Mesenchymal stem cell (in vitro differentiated cells and primary cell): ENCODE results near the gene HAO2.

Experiments
- DNase-seq: peaks from one replicate; pipeline ENCODE4 v3.0.0-alpha.2; 2013
- H2AFZ ChIP-seq: one replicate; pipeline ENCODE4 v1.6.1; 2013; ENCODE audit warnings: low read depth, mild to moderate bottlenecking, control low read depth, inconsistent platforms, low read length, moderate library complexity
- H2AK5ac ChIP-seq: 2 replicates; pipeline ENCODE4 v1.6.1; 2013; ENCODE audit warnings: low read length, moderate library complexity, mild to moderate bottlenecking, inconsistent platforms; ENCODE audit not compliant: severe bottlenecking
- H2BK120ac ChIP-seq: one replicate; pipeline ENCODE4 v1.6.1; 2013; ENCODE audit warnings: low read depth, mild to moderate bottlenecking, inconsistent platforms, low read length, moderate library complexity
- H2BK12ac ChIP-seq, 2 experiments: one replicate each; pipeline ENCODE4 v1.6.1; 2013; ENCODE audit warnings: inconsistent platforms in 2 of 2, low read length in 2 of 2, mild to moderate bottlenecking in 2 of 2, moderate library complexity in 2 of 2, control low read depth in 1 of 2
- H2BK15ac ChIP-seq: one replicate; pipeline ENCODE4 v1.6.1; 2013; ENCODE audit warnings: mild to moderate bottlenecking, low read depth, inconsistent platforms; ENCODE audit not compliant: poor library complexity, severe bottlenecking
- H2BK5ac ChIP-seq: 2 replicates; pipeline ENCODE4 v1.6.1; 2013; ENCODE audit warnings: low read depth, mild to moderate bottlenecking, low read length, control low read depth, inconsistent platforms; ENCODE audit not compliant: poor library complexity, severe bottlenecking
- H3K14ac ChIP-seq, 2 experiments: one replicate each; pipeline ENCODE4 v1.6.1; 2013; ENCODE audit warnings: inconsistent platforms in 2 of 2, low read length in 2 of 2, control low read depth in 1 of 2, mild to moderate bottlenecking in 1 of 2, moderate library complexity in 1 of 2
- H3K18ac ChIP-seq, 2 experiments: one replicate each; pipeline ENCODE4 v1.6.1; 2013; ENCODE audit warnings: inconsistent platforms in 2 of 2, low read length in 2 of 2, control low read depth in 1 of 2, low read depth in 1 of 2, mild to moderate bottlenecking in 1 of 2
- H3K23ac ChIP-seq, 2 experiments: one replicate each; pipeline ENCODE4 v1.6.1; 2013; ENCODE audit warnings: inconsistent platforms in 2 of 2, low read length in 2 of 2, mild to moderate bottlenecking in 2 of 2, moderate library complexity in 2 of 2, control low read depth in 1 of 2
- H3K27ac ChIP-seq: 2 replicates; pipeline ENCODE4 v1.5.1; 2013; ENCODE audit warnings: mild to moderate bottlenecking, moderate library complexity, low read length, control low read depth, inconsistent platforms; ENCODE audit not compliant: poor library complexity, severe bottlenecking
- H3K27me3 ChIP-seq, 2 experiments: 2 replicates each; pipeline versions ENCODE4 v1.6.1 to v1.7.0; 2013; ENCODE audit warnings: low read length in 2 of 2, mild to moderate bottlenecking in 2 of 2, moderate library complexity in 2 of 2, control low read depth in 1 of 2, inconsistent platforms in 1 of 2; ENCODE audit not compliant: control insufficient read depth in 1 of 2, insufficient read depth in 1 of 2
- H3K36me3 ChIP-seq, 2 experiments: 2 replicates each; pipeline versions ENCODE4 v1.6.1 to v1.7.0; 2013; ENCODE audit warnings: low read length in 2 of 2, control low read depth in 1 of 2, inconsistent platforms in 1 of 2, low read depth in 1 of 2, mild to moderate bottlenecking in 1 of 2; ENCODE audit not compliant: insufficient read depth in 2 of 2, control insufficient read depth in 1 of 2
- H3K4ac ChIP-seq, 2 experiments: one replicate each; pipeline ENCODE4 v1.6.1; 2013; ENCODE audit warnings: inconsistent platforms in 2 of 2, low read length in 2 of 2, mild to moderate bottlenecking in 2 of 2, moderate library complexity in 2 of 2, control low read depth in 1 of 2, low read depth in 1 of 2
- H3K4me1 ChIP-seq: 2 replicates; pipeline ENCODE4 v1.6.1; 2013; ENCODE audit warnings: low read depth, low read length, control low read depth; ENCODE audit not compliant: control insufficient read depth, insufficient read depth
- H3K4me2 ChIP-seq: 2 replicates; pipeline ENCODE4 v1.6.1; 2013; ENCODE audit warnings: low read length, mild to moderate bottlenecking, inconsistent platforms; ENCODE audit not compliant: poor library complexity, severe bottlenecking
- H3K4me3 ChIP-seq, 2 experiments: 2 replicates each; pipeline versions ENCODE4 v1.5.1 to v1.7.0; 2013; ENCODE audit warnings: low read length in 2 of 2, mild to moderate bottlenecking in 2 of 2, control low read depth in 1 of 2, low read depth in 1 of 2; ENCODE audit not compliant: insufficient read depth in 1 of 2
- H3K79me1 ChIP-seq: replicated peaks from 2 replicates; pipeline ENCODE4 v1.6.1; 2013; ENCODE audit warnings: mild to moderate bottlenecking, control low read depth, low read length, inconsistent platforms; ENCODE audit not compliant: poor library complexity, severe bottlenecking
- H3K9ac ChIP-seq: 2 replicates; pipeline ENCODE4 v1.7.0; 2013; ENCODE audit warnings: mild to moderate bottlenecking, low read length, moderate library complexity
- H3K9me3 ChIP-seq: 2 replicates; pipeline ENCODE4 v1.7.0; 2013; ENCODE audit warnings: mild to moderate bottlenecking, low read length; ENCODE audit not compliant: control insufficient read depth
- H4K8ac ChIP-seq: one replicate; pipeline ENCODE4 v1.6.1; 2013; ENCODE audit warnings: inconsistent platforms, mild to moderate bottlenecking, low read length, moderate library complexity
- H4K91ac ChIP-seq: one replicate; pipeline ENCODE4 v1.6.1; 2013; ENCODE audit warnings: mild to moderate bottlenecking, low read length, inconsistent platforms
- WGBS: methylation state at CpG from one replicate; pipeline ENCODE4 v1.1.7; 2013; ENCODE audit warnings: mixed read lengths; 5-methylcytosine and 5-hydroxymethylcytosine counted together

HAO2 gene

GRCh38 chr1:119324198-119324597 lies 44.4 kb upstream of the HAO2 start:
- Histone ChIP-seq H3K23ac (no peak overlapping the region), H3K4me2 (no peak overlapping the region), H3K14ac (no peak overlapping the region), H2BK15ac (no peak overlapping the region), H3K27me3 (peaks cover 4% of the 10 kb centered on the region in 2 experiments), H3K9ac (no peak overlapping the region), H3K36me3 (no peaks in the 10 kb centered on the region), H3K4me1 (peaks cover 9% of the 10 kb centered on the region), H2BK120ac (no peak overlapping the region), H3K4me3 (no peak overlapping the region), H3K4ac (no peak overlapping the region), H4K91ac (no peak overlapping the region), H4K8ac (no peak overlapping the region), H2AFZ (no peak overlapping the region), H2AK5ac (no peak overlapping the region), H3K18ac (no peak overlapping the region), H3K9me3 (no peaks in the 10 kb centered on the region), H2BK5ac (no peak overlapping the region), H2BK12ac (no peak overlapping the region), H3K27ac (no peak overlapping the region), H3K79me1 (no peaks in the 10 kb centered on the region)
- DNase-seq: no peak
- no CpG with 5 or more reads among the region's 1 CpG for WGBS

GRCh38 chr1:119326251-119326650 lies 42.3 kb upstream of the HAO2 start:
- no peak overlapping the region for H3K23ac ChIP-seq
- WGBS: 77% methylated on average over 7 of the region's 7 CpGs
- no peak for DNase-seq
- no peak overlapping the region for H3K18ac ChIP-seq
- H2AFZ ChIP-seq: no peak overlapping the region
- H4K8ac ChIP-seq: no peak overlapping the region
- H3K27ac ChIP-seq: no peak overlapping the region
- H3K14ac ChIP-seq: no peak overlapping the region
- no peaks in the 10 kb centered on the region for H3K9me3 ChIP-seq
- no peak overlapping the region for H3K4me3 ChIP-seq
- H3K79me1 ChIP-seq: no peaks in the 10 kb centered on the region
- H2BK5ac ChIP-seq: no peak overlapping the region
- H3K27me3 ChIP-seq: peaks cover 4% of the 10 kb centered on the region in 2 experiments
- no peak overlapping the region for H2BK15ac ChIP-seq
- H2AK5ac ChIP-seq: no peak overlapping the region
- H4K91ac ChIP-seq: no peak overlapping the region
- H3K4ac ChIP-seq: no peak overlapping the region
- no peak overlapping the region for H3K4me2 ChIP-seq
- H2BK12ac ChIP-seq: no peak overlapping the region
- no peak overlapping the region for H2BK120ac ChIP-seq
- peaks cover 9% of the 10 kb centered on the region for H3K4me1 ChIP-seq
- no peaks in the 10 kb centered on the region for H3K36me3 ChIP-seq
- no peak overlapping the region for H3K9ac ChIP-seq

GRCh38 chr1:119327094-119327449 lies 41.5 kb upstream of the HAO2 start:
- no peak overlapping the region for H3K4ac ChIP-seq
- H2AFZ ChIP-seq: no peak overlapping the region
- H2BK12ac ChIP-seq: no peak overlapping the region
- 25% methylated on average over 6 of the region's 18 CpGs for WGBS
- H3K23ac ChIP-seq: no peak overlapping the region
- no peak overlapping the region for H3K27ac ChIP-seq
- H3K27me3 ChIP-seq: peaks cover 4% of the 10 kb centered on the region in 2 experiments
- no peak overlapping the region for H3K14ac ChIP-seq
- H3K4me3 ChIP-seq: peak overlapping the region; percentile 42 to 69
- H4K91ac ChIP-seq: no peak overlapping the region
- no peak overlapping the region for H4K8ac ChIP-seq
- H2BK15ac ChIP-seq: no peak overlapping the region
- no peak overlapping the region for H2BK5ac ChIP-seq
- peak overlapping the region; percentile 63 for H3K9ac ChIP-seq
- peaks cover 9% of the 10 kb centered on the region for H3K4me1 ChIP-seq
- no peak overlapping the region for H2BK120ac ChIP-seq
- H3K79me1 ChIP-seq: no peaks in the 10 kb centered on the region
- H3K9me3 ChIP-seq: no peaks in the 10 kb centered on the region
- H3K18ac ChIP-seq: no peak overlapping the region
- no peaks in the 10 kb centered on the region for H3K36me3 ChIP-seq
- no peak overlapping the region for H2AK5ac ChIP-seq
- peak overlapping the region; percentile 81 for H3K4me2 ChIP-seq
- no peak for DNase-seq

- Histone ChIP-seq H3K18ac (no peak overlapping the region), H2AFZ (peak overlapping the region; percentile 3), H3K27ac (no peak overlapping the region), H3K79me1 (no peaks in the 10 kb centered on the region), H3K4me3 (peak overlapping the region; percentile 42 to 69), H3K23ac (no peak overlapping the region), H3K14ac (no peak overlapping the region), H4K8ac (peak overlapping the region; percentile 36), H3K27me3 (peaks cover 4% of the 10 kb centered on the region in 2 experiments), H3K9me3 (no peaks in the 10 kb centered on the region), H2BK5ac (no peak overlapping the region), H3K9ac (peak overlapping the region; percentile 63), H3K4ac (no peak overlapping the region), H2BK12ac (no peak overlapping the region), H3K4me1 (peaks cover 9% of the 10 kb centered on the region), H4K91ac (no peak overlapping the region), H3K36me3 (no peaks in the 10 kb centered on the region), H2BK15ac (no peak overlapping the region), H2AK5ac (no peak overlapping the region), H2BK120ac (no peak overlapping the region), H3K4me2 (peak overlapping the region; percentile 81)
- under 1% methylated on average over 32 of the region's 34 CpGs for WGBS
- DNase-seq: peak; percentile 38
Observed at GRCh38 chr1:119327450-119328155, 41.0 kb upstream of the HAO2 start.
